Esophagus muscularis mucosa (tissue), 4 donors: ENCODE results near the gene ANO8.

Source experiments
- CTCF ChIP-seq, 3 experiments: fragments of 200-600 bp in 2 of 3; fragments of 450-650 bp in 1 of 3; sonication (generic) in 2 of 3; IDR thresholded peaks; one replicate each; pipeline ENCODE4 v1.5.1; 2017 to 2019; ENCODE audit warnings: antibody characterized with exemption in 3 of 3, mild to moderate bottlenecking in 2 of 3, moderate library complexity in 1 of 3
- EP300 ChIP-seq: sonication (generic); formaldehyde crosslinking; IDR thresholded peaks from one replicate; pipeline ENCODE4 v1.6.1; 2017; ENCODE audit warnings: antibody characterized with exemption
- POLR2A ChIP-seq: fragments of 450-650 bp; IDR thresholded peaks from one replicate; pipeline ENCODE4 v1.6.1; 2017; ENCODE audit warnings: antibody characterized with exemption, moderate library complexity, mild to moderate bottlenecking, low read depth
- POLR2AphosphoS5 ChIP-seq, 2 donors: sonication (generic); formaldehyde crosslinking; IDR thresholded peaks; one replicate each; pipeline ENCODE4 v1.6.1; 2017; ENCODE audit warnings: antibody characterized with exemption in 2 of 2

GRCh38 chr19:17320435-17320834, 14.2 kb downstream of the ANO8 start:
- TF ChIP-seq CTCF (IDR thresholded peaks at IDR 0.05) = no peak
- no peak for TF ChIP-seq POLR2A
- TF ChIP-seq POLR2AphosphoS5 (IDR thresholded peaks at IDR 0.05) = no peak
- no peak for TF ChIP-seq EP300
